ENCODE measurements around the gene SYT12. TPM values are rescaled to one million over a fixed set of nuclear protein-coding genes. Genes with fewer than 3 reads are reported as not detected.

Gene SYT12
- total RNA-seq, 1 experiment from 2014 or later: 1.9 TPM

DNA sequence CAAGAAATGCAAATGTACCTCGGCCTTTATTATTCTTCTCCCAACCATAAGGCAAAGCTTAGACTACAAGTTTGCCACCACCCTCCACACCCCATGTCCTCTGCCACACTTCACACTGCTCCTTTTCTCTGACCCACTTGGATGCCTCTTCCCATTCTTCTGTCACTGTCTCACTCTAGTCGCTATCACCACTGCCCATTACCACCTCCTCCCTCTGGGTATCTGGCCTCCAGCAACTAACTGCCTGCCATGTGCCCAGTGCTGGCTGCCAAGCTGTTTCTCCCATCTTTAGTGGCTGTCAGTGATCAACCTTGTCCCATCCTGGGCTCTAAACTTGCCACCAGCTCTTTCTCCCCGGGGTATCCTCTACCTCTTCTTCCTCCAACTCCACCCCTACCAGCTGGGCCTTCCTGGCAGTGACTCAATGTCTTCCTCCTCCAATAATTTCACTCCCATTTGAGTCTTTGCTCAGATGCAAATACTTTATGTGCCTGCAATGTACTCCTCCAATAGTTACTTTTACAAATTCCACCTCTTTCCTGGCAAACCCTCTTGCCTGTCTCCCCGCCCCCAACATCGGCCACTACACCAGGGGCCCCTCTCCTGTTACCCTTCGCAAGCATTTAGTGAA, 76.0 kb downstream of the SYT12 start:
- H2BK120ac ChIP-seq (ENCODE audit: low read depth, low read length, poor library complexity, severe bottlenecking): no peak overlapping the region
- H3K9me3 Mint-ChIP-seq: no peaks in the 10 kb centered on the region; a peak in 1 of 5 replicates
- H3K27ac Mint-ChIP-seq: no peak overlapping the region
- H3K14ac ChIP-seq (ENCODE audit: insufficient read depth, low read length): no peak overlapping the region
- no peak overlapping the region; a peak in 1 of 5 replicates for H3K4me3 Mint-ChIP-seq
- H4K20me1 ChIP-seq (ENCODE audit: control insufficient read depth, insufficient read depth, insufficient read length): no peaks in the 10 kb centered on the region
- no peak overlapping the region for H4K5ac ChIP-seq (ENCODE audit: insufficient read length, low read depth, low read length)
- no peak overlapping the region for H3K9ac ChIP-seq (ENCODE audit: extremely low read depth, insufficient read length, low read length)
- H3K79me2 ChIP-seq (ENCODE audit: insufficient read depth, low read length): no peaks in the 10 kb centered on the region
- no peak overlapping the region for H2AFZ ChIP-seq (ENCODE audit: low read length)
- no peak for DNase-seq
- no peak overlapping the region for H2AK5ac ChIP-seq (ENCODE audit: insufficient read length, low read length)
- no peaks in the 10 kb centered on the region; the same call in 1 of the 2 replicates for H3K4me1 ChIP-seq (ENCODE audit: insufficient read depth, low read length)
- H3K4ac ChIP-seq (ENCODE audit: low read depth, low read length): no peak overlapping the region
- no peak overlapping the region for H2BK20ac ChIP-seq (ENCODE audit: low read depth, low read length, poor library complexity, severe bottlenecking)
- TF ChIP-seq, protein P1, sequence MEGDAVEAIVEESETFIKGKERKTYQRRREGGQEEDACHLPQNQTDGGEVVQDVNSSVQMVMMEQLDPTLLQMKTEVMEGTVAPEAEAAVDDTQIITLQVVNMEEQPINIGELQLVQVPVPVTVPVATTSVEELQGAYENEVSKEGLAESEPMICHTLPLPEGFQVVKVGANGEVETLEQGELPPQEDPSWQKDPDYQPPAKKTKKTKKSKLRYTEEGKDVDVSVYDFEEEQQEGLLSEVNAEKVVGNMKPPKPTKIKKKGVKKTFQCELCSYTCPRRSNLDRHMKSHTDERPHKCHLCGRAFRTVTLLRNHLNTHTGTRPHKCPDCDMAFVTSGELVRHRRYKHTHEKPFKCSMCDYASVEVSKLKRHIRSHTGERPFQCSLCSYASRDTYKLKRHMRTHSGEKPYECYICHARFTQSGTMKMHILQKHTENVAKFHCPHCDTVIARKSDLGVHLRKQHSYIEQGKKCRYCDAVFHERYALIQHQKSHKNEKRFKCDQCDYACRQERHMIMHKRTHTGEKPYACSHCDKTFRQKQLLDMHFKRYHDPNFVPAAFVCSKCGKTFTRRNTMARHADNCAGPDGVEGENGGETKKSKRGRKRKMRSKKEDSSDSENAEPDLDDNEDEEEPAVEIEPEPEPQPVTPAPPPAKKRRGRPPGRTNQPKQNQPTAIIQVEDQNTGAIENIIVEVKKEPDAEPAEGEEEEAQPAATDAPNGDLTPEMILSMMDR (conservative IDR thresholded peaks at IDR 0.05): no peak
- no peaks in the 10 kb centered on the region for H3K9me3 ChIP-seq (ENCODE audit: control insufficient read depth, low read depth, low read length)
- H4K91ac ChIP-seq (ENCODE audit: insufficient read length, low read depth, low read length): no peak overlapping the region
- H3K27me3 Mint-ChIP-seq (ENCODE audit: low read depth): no peaks in the 10 kb centered on the region
- H3K4me2 ChIP-seq (ENCODE audit: insufficient read depth, insufficient read length, low read length): no peak overlapping the region
- H2BK5ac ChIP-seq (ENCODE audit: insufficient read length, low read length): no peak overlapping the region
- H2BK12ac ChIP-seq (ENCODE audit: insufficient read length, low read depth, low read length): no peak overlapping the region
- WGBS (ENCODE audit: extremely low coverage, insufficient read length, low lambda C conversion rate): no CpG with 5 or more reads among the region's 6 CpGs
- no peaks in the 10 kb centered on the region for H3K79me1 ChIP-seq (ENCODE audit: insufficient read depth, low read depth, low read length, poor library complexity, severe bottlenecking)
- H3K27me3 ChIP-seq (ENCODE audit: insufficient read depth, low read length): no peaks in the 10 kb centered on the region
- H3K4me1 Mint-ChIP-seq: peaks cover 18 to 26% of the 10 kb centered on the region in 2 experiments
- no peaks in the 10 kb centered on the region; a peak in 1 of 7 replicates for H3K36me3 Mint-ChIP-seq (ENCODE audit: insufficient read depth in 1 of 3, low read depth in 3 of 3)
- no peak overlapping the region for H3K27ac ChIP-seq (ENCODE audit: insufficient read length, low read depth, low read length)
- no peak overlapping the region for H3K23ac ChIP-seq (ENCODE audit: insufficient read length, low read depth, low read length)
- no peaks in the 10 kb centered on the region for H3K23me2 ChIP-seq (ENCODE audit: insufficient read length, low read depth, low read length, poor library complexity, severe bottlenecking)
- no peak overlapping the region for H3K56ac ChIP-seq (ENCODE audit: insufficient read length, low read depth, low read length)
- no peak overlapping the region for H3T11ph ChIP-seq (ENCODE audit: low read length)
- H4K8ac ChIP-seq (replicated peaks; ENCODE audit: insufficient read length, low read depth, low read length): no peak overlapping the region
- no peak overlapping the region for H2BK15ac ChIP-seq (ENCODE audit: low read depth, low read length)
- H3K18ac ChIP-seq (ENCODE audit: insufficient read length, low read depth, low read length): no peak overlapping the region
